ENCODE data around the gene YY1. TPM values are rescaled to one million over a fixed set of nuclear protein-coding genes. Genes with fewer than 3 reads are reported as not detected.

YY1 gene
- total RNA-seq, 1 experiment from 2014 or later, result 97.0 TPM

GRCh38 chr14:100268591-100269207, 29.8 kb downstream of the YY1 start:
- DNase-seq (ENCODE audit: low spot score), result no peak
- CTCF ChIA-PET, result no interaction called here

GRCh38 chr14:100271247-100271939, 32.4 kb downstream of the YY1 start:
- DNase-seq (ENCODE audit: low spot score), result peak; percentile 21
- H3K4me1 ChIP-seq (ENCODE audit: insufficient read depth, low read length, poor library complexity, severe bottlenecking), result no peaks in the 10 kb centered on the region
- H3K27me3 ChIP-seq (replicated peaks; ENCODE audit: insufficient read depth, low read depth, low read length, poor library complexity), result no peaks in the 10 kb centered on the region
- no peak overlapping the region for H3K4me3 ChIP-seq (ENCODE audit: low read depth, low read length, poor library complexity, severe bottlenecking)
- peaks cover 5% of the 10 kb centered on the region for H3K36me3 ChIP-seq (ENCODE audit: insufficient read depth, low read length, poor library complexity, severe bottlenecking)
- H3K27ac ChIP-seq (ENCODE audit: low read depth, low read length, poor library complexity, severe bottlenecking), result no peak overlapping the region
- ChIA-PET CTCF (interaction anchor here (1.1 kb wide), 1 partner anchor 13 kb away, joined by 3 read pairs; no protein-coding TSS in a partner anchor), POLR2A (ENCODE audit: low non-redundant PET) (no interaction called here)
- no peaks in the 10 kb centered on the region for H3K9me3 ChIP-seq (ENCODE audit: low read depth, low read length, poor library complexity, severe bottlenecking)
- BruUV-seq (replicated peaks), result no TSS peak
- intact Hi-C loops (cut with micrococcal nuclease; ENCODE audit: unreplicated experiment), result no loop called here
- TF ChIP-seq CTCF (conservative IDR thresholded peaks at IDR 0.05; ENCODE audit: low read depth, low read length), result peak; percentile 54
- no peak for TF ChIP-seq EZH2 (IDR thresholded peaks at IDR 0.05; ENCODE audit: borderline replicate concordance, low read depth, low read length, poor library complexity, severe bottlenecking)

More at GRCh38 chr14:100268591-100269207, 29.8 kb downstream of the YY1 start:
- no TSS peak for BruUV-seq (replicated peaks)
- Histone ChIP-seq H3K27me3 (replicated peaks; ENCODE audit: insufficient read depth, low read depth, low read length, poor library complexity) (no peaks in the 10 kb centered on the region), H3K27ac (ENCODE audit: low read depth, low read length, poor library complexity, severe bottlenecking) (no peak overlapping the region), H3K9me3 (ENCODE audit: low read depth, low read length, poor library complexity, severe bottlenecking) (no peaks in the 10 kb centered on the region), H3K4me1 (ENCODE audit: insufficient read depth, low read length, poor library complexity, severe bottlenecking) (no peaks in the 10 kb centered on the region), H3K4me3 (ENCODE audit: low read depth, low read length, poor library complexity, severe bottlenecking) (no peak overlapping the region), H3K36me3 (ENCODE audit: insufficient read depth, low read length, poor library complexity, severe bottlenecking) (peaks cover 5% of the 10 kb centered on the region)
- intact Hi-C loops (cut with micrococcal nuclease; ENCODE audit: unreplicated experiment), result no loop called here
- POLR2A ChIA-PET (ENCODE audit: low non-redundant PET), result no interaction called here
- TF ChIP-seq EZH2 (IDR thresholded peaks at IDR 0.05; ENCODE audit: borderline replicate concordance, low read depth, low read length, poor library complexity, severe bottlenecking), result no peak
- no peak for TF ChIP-seq CTCF (conservative IDR thresholded peaks at IDR 0.05; ENCODE audit: low read depth, low read length)

- no peak overlapping the region for H3K27ac ChIP-seq (ENCODE audit: low read depth, low read length, poor library complexity, severe bottlenecking)
- CTCF ChIA-PET, result no interaction called here
- no peaks in the 10 kb centered on the region for H3K27me3 ChIP-seq (replicated peaks; ENCODE audit: insufficient read depth, low read depth, low read length, poor library complexity)
- no TSS peak for BruUV-seq (replicated peaks)
- no peaks in the 10 kb centered on the region for H3K9me3 ChIP-seq (ENCODE audit: low read depth, low read length, poor library complexity, severe bottlenecking)
- POLR2A ChIA-PET (ENCODE audit: low non-redundant PET), result no interaction called here
- H3K4me1 ChIP-seq (ENCODE audit: insufficient read depth, low read length, poor library complexity, severe bottlenecking), result no peaks in the 10 kb centered on the region
- no peak overlapping the region for H3K4me3 ChIP-seq (ENCODE audit: low read depth, low read length, poor library complexity, severe bottlenecking)
- no peak for DNase-seq (ENCODE audit: low spot score)
- intact Hi-C loops (cut with micrococcal nuclease; ENCODE audit: unreplicated experiment), result no loop called here
- TF ChIP-seq CTCF (conservative IDR thresholded peaks at IDR 0.05; ENCODE audit: low read depth, low read length) (no peak), EZH2 (IDR thresholded peaks at IDR 0.05; ENCODE audit: borderline replicate concordance, low read depth, low read length, poor library complexity, severe bottlenecking) (no peak)
- H3K36me3 ChIP-seq (ENCODE audit: insufficient read depth, low read length, poor library complexity, severe bottlenecking), result peaks cover 15% of the 10 kb centered on the region
These were observed 35.3 kb downstream of the YY1 start for GRCh38 chr14:100274250-100274649.
